OCI-M2 (cell line): Measurements from ENCODE around the gene GOLGA7B.

Source experiments
- DNase-seq: peaks from one replicate; lab custom pipeline; 2025; ENCODE audit not compliant: unreplicated experiment; lab: John Stamatoyannopoulos, UW

Gene GOLGA7B

DNA sequence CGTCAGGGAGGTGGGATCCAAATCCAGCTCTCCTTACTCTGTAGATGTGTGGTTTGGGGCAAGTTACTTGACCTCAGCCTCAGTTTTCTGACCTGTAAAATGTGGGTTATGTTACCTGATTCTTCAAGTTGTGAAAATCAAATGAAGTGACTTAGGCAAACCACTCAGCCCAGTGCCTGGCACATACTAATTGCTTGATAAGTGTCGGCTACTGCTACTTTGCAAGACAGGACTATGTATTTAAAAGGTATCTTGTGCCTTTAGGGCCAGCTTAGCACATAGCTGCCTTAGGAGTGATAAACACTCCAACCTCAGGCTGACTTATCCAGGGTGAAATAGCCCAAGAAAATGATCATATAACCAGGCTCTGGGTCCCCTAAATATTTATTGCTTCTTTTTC lies 42.9 kb downstream of the GOLGA7B start:
- DNase-seq = no peak

GRCh38 chr10:97892939-97893338 lies 43.3 kb downstream of the GOLGA7B start:
- DNase-seq = no peak

DNA sequence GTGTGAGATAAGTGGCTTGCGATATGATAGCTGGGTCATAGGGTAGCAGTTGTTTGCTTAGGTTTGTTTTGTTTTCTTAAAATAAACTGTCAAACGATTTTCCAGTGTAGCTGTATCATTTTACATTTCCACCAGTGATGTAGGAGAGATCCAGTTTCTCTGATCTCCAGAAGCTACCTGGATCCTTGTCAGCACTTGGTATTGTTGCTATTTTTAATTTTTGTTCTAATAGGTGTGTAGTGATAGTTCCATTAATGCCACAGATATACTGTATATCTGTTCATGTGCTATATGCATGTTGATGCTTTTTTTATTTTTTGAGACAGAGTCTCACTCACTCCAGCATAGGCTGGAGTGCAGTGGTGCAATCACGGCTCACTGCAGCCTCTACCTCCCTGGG lies 44.4 kb downstream of the GOLGA7B start:
- DNase-seq = no peak

DNA sequence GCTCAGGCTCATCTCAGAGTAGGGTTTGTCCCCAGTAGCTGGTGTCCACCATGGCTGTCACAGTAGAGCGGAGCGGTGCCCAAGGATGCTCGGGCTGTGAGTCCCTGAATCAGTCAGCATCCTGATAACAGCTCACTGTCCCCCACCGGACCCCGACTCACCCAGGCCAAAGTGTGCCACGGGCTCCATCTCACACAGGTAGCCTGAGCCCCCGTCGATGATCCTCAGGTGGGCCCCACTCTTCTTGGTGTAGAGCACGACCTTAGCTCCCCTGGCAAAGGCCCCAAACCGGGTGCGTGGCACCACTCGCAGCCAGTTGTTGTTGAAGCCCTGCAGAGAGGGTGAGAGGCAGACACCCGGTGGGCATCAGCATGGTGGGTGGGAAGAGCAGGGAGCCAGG lies 45.4 kb downstream of the GOLGA7B start:
- DNase-seq = no peak

DNA sequence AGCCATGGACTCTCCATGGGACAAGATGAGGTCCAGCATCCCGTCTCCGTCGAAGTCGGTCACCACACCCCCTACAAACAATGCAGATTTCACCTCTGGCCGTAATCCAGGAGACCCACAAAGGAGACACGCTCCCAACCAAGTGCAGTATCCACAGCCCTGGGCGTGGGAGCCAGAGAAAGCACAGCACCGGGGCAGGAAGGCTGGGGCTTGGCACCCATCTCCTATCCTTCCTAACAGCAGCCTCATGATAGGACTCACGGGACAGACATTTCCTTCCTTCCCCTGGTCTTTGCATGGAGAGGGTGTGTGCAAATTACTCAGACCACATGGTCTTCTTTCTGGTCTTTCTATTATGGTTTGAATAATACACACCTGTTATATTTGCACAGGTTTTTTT lies 46.3 kb downstream of the GOLGA7B start:
- DNase-seq = no peak

DNA sequence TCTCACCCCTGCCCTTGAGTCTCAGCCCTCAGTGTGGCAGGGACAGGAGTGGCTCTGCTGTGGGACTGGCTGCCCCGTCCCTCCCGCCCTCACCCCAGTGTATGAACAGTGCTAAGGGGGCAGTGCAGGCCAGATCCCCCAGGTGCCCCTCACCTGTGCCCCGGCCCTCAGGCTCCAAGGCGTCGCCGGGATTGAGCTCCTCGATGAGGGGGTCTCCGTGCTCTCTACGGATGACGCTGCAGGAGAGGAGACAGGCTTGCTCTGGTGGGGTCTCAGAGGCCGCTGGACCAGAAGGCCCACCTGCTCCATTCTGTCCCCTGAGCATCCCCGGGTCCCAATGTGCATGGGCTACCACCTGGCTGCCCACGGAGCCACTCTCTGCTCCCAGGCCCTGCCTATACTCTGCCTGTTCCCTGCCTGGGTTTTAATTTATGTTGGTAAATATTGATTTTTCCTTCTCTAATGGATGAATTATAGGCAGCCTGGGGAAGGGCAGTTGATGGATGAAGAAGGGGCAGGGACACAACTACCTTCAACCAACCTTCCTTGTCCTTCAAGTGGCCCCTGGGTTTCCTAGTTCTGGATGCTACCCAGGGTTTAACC lies 47.2 kb downstream of the GOLGA7B start:
- no peak for DNase-seq

GRCh38 chr10:97898429-97898828 lies 48.8 kb downstream of the GOLGA7B start:
- no peak for DNase-seq

DNA sequence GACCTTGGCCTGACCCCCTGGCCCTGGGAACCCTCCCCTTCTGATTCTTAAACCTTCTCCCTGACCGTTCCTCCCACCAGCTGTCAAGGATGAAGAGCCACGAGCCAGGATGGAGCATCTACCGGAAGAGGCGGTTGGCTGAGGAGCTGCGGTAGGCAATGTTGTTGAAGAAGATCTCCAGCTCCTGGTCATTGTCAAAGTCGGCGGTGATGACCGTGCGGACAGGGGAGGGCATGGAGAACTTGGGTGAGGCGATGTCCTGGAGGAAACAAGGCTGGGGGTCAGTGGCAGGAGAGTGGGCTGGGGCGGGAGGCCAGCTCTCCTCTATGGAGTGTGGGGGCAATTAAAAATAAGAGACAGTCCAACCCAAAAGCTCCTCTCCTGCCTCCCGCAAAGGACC lies 51.7 kb downstream of the GOLGA7B start:
- DNase-seq = no peak

DNA sequence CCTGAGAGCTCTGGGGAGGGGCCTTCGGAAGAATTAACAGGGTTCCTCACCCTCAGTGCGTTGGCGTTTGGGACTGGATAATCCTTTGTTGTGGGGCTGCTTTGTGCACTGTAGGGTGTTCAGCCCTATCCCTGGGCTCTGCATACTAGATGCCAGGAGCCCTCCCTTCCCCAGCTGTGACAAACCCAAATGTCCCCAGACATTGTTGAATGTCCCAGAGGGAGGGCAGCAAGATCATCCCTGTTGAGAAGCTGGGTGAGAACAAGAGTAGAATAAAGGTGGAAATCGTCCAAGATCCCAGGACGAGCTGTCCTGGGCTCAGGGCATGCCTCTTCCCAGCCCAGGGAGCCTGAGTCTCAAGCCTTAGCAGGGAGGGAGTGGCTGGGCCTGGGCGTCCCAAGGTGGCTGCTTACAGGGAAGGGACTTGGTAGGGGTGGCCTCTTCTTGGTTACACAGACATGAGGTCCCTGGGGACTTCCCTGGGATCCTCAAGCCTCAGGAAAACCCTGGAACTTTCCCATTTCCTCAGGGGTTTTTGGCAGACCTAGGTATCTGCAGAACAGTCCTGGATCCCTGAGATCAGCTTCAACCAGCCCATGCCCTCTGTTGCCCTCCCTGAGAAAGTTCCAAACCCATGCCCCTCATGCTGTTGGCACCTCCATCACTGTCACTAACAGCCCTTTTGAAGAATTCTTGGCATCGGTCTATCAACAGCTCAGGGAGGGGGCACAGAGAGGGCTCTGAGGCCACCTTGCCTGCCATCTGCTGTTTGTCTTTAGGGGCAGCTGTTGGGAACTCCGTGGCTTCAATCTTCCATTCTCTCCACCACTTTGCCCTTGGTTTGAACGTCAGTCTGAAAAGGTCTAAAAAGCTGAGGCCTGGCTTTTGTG lies 53.7 kb downstream of the GOLGA7B start:
- DNase-seq = no peak

GRCh38 chr10:97904018-97904381 lies 54.4 kb downstream of the GOLGA7B start:
- no peak for DNase-seq

DNA sequence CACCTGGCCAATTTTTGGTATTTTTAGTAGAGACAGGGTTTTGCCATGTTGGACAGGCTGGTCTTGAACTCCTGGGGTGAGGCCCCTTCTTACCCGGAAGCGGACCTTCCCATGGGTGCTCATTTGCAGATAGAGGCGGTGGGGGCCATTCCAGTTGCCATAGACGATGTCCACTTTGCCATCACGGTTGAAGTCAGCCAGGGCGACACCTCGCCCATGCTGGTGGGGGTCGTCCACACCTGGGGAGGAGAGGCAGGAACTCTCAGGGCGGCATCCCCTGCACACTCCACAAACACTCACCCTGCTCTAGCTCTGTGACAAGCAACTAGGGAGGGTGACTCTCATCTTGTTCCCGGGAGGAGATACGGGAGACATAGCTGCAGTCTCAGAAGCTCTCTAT lies 54.9 kb downstream of the GOLGA7B start:
- DNase-seq = no peak

DNA sequence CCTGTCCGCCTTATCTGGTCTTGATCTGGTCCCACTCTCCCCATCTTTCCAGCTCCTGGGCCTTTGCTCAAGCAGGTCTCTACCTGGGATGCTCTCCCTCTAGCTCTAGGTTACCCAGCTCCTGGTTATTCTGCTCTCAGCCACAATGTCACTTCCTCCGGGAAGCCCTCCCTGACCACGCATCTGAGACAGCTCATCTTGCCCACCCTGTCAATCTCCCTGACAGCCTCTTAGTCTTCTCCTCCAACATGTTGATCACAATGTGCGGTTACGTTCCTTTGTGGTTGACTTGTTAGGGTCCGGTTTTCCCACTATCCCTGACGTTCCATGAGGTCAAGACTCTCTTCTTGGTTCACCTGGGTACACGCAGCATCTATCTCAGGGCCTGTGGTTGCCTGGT lies 55.6 kb downstream of the GOLGA7B start:
- no peak for DNase-seq

DNA sequence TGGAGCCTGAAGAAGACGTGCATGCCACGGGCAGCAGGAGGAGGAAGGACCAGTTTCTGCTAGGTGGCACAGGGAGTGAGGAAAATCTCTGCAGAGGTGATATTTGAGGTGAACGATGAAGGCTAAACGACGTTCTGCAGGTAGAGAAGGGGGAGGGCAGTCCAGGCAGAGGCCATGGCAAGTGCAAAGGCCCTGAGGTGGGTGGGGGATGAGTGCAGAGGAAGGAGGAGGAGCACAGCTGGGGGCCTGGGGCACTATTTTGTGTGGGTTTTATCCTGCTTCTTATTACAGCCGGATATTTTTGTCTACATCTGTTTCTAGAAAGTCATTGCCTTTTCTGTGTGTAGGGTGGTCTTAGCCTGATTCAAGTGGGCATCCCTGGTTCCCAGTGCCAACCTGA lies 57.6 kb downstream of the GOLGA7B start:
- DNase-seq = no peak

GRCh38 chr10:97907830-97908229 lies 58.2 kb downstream of the GOLGA7B start:
- no peak for DNase-seq

DNA sequence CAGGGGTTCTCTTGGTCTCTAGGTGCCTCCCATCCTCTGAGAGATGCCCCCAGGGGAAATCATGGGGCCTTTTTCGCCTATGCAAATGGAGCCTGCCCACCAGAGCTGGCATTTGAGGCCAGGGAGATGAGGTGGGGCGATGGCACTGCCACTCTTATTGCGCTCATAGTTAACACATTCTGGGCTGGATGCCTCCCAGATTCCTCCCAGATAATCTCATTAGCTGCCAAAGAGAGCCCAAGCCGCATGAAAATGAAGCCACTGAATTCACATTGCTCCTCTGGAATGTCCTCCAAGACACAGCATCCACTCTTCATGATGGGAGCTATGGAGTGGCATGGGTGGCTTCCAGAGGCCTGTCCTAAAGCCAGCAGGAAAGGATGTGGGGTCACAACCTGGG lies 61.0 kb downstream of the GOLGA7B start:
- no peak for DNase-seq

DNA sequence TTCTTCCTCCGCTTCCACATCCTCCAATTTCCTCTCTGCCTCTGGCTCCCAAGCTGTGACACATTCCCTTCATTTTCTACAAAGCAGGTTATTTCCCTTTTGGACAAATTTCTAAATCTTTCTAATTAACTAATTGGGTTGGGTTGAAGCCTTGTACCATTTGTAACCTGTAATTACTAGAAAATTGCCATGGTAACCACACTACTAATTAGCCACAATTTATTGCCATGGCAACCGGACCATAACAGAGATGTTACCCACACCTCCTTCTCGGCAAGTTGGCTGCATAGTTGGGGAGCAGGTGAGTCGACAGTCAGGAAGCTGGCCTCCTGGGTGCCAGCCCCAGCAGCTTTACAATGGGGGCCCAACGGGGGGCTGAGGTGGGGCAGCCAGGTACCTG lies 61.6 kb downstream of the GOLGA7B start:
- DNase-seq = no peak

GRCh38 chr10:97913193-97913592 lies 63.5 kb downstream of the GOLGA7B start:
- no peak for DNase-seq

GRCh38 chr10:97913614-97914013 lies 64.0 kb downstream of the GOLGA7B start:
- DNase-seq = no peak

DNA sequence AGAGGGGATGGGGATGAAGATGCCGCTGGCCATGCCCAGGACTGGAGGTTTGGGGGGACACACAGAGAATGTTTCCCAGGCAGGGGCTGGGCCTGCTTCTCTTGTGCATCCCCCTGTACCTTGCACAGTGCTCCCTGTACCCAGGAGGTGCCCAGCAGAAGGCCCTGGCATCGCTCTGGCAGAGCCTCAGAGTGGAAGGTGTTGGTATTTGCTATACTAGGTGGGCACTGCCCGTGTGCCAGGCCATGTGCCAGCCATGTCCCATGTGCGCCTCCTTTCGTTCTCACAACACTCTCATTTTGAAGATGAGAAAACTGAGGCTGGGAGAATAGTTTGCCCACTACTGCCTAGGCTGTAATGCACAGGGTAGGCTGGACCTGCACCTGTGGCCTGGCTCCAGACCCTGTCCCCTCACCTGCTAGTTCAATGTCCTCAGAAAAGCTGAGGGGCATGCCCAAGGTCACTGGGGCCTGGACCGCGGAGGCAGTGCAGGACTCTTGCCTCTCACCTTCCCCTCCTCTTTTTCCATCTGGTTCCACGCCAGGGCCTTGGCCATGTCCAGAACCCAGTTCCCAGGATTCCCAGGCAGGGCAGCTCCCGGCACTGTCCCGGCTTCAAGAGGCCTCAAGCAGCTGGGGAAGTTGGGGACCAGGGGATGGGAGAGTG lies 64.7 kb downstream of the GOLGA7B start:
- no peak for DNase-seq

DNA sequence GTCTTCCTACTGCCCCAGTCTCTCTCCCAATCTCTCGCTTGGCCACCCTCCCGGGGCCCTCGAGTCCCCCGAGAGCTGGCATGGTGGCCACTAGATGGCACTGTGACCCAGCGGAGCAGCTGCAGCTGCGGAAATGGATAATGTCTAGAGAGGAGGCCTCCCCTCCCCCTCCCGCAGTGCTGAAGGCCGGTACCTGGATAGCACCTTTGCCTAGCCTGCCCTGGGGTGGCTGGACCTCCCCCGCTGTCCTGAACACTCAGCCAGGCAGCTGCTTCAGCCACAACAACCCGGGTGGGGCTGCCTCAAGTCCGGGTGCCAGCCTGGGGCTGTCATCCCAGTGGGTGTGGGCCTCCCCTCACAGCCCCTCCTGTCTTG lies 65.2 kb downstream of the GOLGA7B start:
- DNase-seq = no peak

GRCh38 chr10:97915346-97916131 lies 65.9 kb downstream of the GOLGA7B start:
- no peak for DNase-seq

- DNase-seq = no peak
Observed at GRCh38 chr10:97916586-97916985, 66.9 kb downstream of the GOLGA7B start.
